ENCODE data around the gene SELENOT.

GRCh38 chr3:150635076-150635475 is 32.0 kb downstream of the SELENOT start:
- TF ChIP-seq REST (IDR thresholded peaks at IDR 0.05; ENCODE audit: insufficient read depth in 1 of 2, low read depth in 2 of 2, low read length in 2 of 2), result no peak
- no peak for TF ChIP-seq POLR2AphosphoS5 (IDR thresholded peaks at IDR 0.05; ENCODE audit: low read depth, low read length)
- TF ChIP-seq TAF1 (IDR thresholded peaks at IDR 0.05; ENCODE audit: borderline replicate concordance, insufficient read depth, low read length), result no peak
- no peak for TF ChIP-seq SIN3A (IDR thresholded peaks at IDR 0.05; ENCODE audit: borderline replicate concordance, insufficient read depth, low read length)
- no peak for TF ChIP-seq FOXP2 (optimal IDR thresholded peaks at IDR 0.05; ENCODE audit: borderline replicate concordance, extremely low read depth, extremely low read length, insufficient read depth)

Data from PFSK-1 (cell line).